Measurements from ENCODE around the gene BTLA.
"Not testable (repeated sequence)": the region's sequence is repeated elsewhere in the genome, so short reads cannot be mapped to it uniquely, and the experiment has no call there.

BTLA gene

GRCh38 chr3:112491373-112491772 is 7.9 kb downstream of the BTLA start:
- DNase-seq = no peak

DNA sequence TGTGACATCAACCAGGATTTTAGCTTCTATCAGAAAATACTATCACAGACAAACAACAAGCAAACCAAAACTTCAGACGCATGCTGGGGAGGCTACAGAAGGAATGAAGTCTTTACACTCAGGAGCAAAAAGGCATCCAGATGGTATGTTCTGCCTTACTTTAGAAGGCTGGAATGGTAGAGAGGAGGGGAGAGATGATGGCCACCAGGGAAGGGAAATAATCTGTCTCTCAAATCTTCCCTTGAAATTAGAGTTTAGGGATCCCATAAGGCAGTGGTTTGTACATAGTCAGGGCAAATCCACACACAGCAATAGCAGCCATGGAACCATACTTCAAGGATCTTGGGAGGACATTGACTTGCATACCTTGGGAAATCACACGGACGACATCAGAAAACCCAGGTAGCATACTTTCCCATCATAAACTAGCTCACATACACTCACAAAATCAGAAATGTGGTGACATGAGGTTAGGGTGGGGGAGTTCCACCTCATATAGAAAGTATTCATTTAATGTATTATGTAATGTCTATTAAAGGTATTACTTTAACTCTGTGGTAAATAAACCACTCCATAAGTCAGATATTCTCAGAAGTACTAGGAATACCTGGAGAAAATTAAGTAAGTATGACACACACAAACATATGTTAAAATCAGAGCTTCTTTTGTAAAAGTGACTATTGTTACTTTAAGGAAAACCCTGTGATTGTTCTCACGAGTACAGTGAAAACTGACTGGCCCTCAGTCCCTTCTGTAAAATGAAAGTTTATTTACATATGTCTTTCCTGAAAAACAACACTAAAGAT is 9.4 kb downstream of the BTLA start:
- no peak for DNase-seq

DNA sequence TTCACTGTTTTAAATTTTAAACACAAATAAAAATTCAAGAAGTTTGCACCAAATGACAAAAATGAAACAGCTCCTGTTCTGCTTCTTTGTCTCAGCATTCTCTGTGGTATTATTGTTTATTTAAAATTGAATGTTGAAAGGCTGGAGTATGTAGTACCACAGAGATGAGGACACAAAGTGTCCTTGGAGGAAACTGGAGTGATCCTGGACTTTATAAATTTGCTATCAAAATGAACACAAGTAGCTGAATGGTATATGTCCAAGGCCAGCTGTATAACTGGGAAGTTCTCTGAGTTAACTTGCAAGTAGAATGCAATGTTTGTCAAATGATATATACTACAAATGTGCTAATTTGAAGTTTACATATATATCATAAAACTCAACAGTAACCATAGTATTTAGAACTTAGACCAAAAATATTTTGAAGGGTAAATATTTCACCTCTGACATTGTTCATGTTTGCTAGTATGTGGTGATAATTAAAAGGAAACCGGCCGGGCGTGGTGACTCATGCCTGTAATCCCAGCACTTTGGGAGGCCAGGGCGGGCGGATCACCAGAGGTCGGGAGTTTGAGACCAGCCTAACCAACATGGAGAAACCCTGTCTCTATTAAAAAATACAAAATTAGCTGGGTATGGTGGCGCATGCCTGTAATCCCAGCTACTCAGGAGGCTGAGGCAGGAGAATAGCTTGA is 12.3 kb downstream of the BTLA start:
- no peak for DNase-seq

- DNase-seq = no peak
Observed at GRCh38 chr3:112484352-112484751, 14.9 kb downstream of the BTLA start.

GRCh38 chr3:112482675-112483074 is 16.6 kb downstream of the BTLA start:
- no peak for DNase-seq

- no peak for DNase-seq
Observed at GRCh38 chr3:112481302-112481721, 18.0 kb downstream of the BTLA start.

DNA sequence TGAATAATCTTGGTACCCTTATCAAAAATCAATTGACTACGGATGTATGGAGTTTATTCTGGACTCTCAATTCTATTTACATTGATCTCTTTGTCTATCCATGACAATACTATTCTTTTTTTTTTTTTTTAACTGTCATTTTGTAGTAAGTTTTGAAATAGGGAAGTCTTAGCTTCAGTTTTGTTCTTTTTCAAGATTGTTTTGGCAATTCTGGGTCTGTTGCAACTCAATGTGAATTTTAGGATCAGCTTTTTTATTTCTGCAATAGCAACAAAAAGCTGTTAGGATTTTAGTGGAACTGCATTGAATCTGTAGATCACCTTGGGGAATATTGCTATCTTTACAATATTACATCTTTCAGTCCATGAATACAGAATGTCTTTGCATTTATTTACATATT is 21.4 kb downstream of the BTLA start:
- no peak for DNase-seq

GRCh38 chr3:112476346-112476745 is 22.9 kb downstream of the BTLA start:
- DNase-seq = no peak

DNA sequence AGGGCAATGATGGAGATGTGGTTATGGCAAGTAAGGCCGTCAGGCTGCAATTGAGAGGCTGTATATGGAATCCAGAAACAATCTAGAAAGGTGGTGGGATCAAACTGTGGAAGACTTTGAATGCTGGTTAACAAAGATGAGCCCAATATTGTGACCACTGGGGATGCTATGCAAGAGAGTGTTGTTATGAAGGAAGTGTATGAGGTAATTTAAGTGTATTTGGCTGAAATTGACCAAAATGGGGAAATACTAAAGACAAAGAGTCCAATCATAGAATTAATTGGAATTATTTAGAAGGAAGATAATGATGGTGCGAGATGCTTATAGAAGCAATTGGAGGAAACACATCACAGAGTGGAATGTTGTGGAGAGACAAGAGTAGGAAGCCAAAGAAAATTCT is 24.5 kb downstream of the BTLA start:
- no peak for DNase-seq

DNA sequence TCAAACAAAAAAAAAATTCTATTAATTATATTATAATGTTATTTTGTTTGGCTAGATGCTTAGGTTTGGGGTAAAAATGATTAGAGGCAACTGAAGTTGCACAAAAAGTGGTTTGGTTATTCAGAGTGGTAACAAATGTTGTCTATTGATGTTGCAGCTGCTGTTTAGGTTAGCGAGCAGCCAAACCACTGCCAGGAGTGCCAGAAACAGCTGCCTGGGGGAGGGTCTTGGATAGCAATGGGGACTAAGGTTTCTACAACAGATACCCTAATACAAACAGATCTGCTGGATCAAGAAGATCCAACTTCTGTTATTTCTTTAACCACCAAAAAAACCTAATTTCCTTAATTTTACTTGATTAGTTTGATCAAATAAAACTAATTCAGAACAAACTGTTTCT is 26.6 kb downstream of the BTLA start:
- DNase-seq = no peak

GRCh38 chr3:112471596-112472325 is 27.5 kb downstream of the BTLA start:
- DNase-seq = no peak

DNA sequence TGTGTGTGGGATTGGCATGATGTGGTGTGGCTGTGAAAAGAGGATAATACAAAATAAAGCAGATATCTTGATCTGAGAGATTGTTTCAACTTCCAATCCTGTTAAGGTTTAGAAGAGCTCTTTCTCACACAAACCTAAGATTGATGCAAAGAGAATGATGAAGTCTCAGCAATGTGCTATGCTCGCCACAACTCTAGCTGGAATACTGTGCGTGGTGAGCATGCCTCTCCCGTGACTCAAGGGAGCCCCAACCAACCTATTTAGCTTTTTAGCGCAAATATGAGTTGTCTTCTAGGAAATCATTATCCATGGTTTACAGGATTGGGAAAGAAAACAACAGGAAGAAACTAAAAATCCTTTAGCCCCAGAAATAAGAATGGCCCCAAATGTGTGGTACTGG is 28.5 kb downstream of the BTLA start:
- DNase-seq = no peak

DNA sequence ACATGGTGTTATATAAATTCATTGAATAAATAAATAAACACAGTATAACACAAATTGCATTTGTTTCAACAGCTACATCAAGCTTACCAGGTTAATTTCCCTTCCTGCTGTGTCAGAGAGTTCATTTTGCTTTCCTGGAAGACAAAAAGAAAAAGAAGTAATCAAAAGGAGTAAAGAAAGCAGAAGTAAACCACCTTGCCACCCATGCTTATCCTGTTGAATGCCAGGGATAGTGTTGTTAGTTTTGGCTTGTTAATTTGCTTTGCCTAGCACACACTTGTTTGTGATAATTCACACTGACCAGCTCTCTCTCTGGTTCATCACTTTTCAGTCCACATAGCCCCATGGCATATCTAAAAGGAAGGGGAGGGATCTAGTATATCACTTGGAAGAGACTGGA is 29.6 kb downstream of the BTLA start:
- DNase-seq = no peak

- no peak for DNase-seq
Observed at GRCh38 chr3:112467539-112467938, 31.7 kb downstream of the BTLA start.

GRCh38 chr3:112466020-112466419 is 33.3 kb downstream of the BTLA start:
- DNase-seq = no peak

DNA sequence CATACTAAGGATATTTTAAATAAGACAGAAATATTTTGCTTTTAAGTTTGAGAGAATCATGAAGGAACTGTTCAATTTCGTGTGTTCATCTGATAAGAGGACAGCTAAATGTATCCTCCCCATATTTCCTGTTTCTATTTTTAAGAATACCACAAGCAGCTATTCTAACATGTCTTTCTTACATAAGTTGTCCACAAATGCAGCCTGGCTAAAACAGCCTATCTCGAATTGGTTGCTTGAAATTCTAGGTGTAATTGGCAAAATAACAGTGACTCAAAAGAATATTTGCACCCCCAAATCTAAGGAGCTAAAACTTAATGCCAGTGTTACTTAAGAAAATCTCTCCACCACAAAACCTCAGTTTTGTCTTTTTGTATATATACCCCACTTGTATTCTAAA is 35.0 kb downstream of the BTLA start:
- DNase-seq = no peak

- no peak for DNase-seq
Observed at GRCh38 chr3:112463250-112463649, 36.0 kb downstream of the BTLA start.

DNA sequence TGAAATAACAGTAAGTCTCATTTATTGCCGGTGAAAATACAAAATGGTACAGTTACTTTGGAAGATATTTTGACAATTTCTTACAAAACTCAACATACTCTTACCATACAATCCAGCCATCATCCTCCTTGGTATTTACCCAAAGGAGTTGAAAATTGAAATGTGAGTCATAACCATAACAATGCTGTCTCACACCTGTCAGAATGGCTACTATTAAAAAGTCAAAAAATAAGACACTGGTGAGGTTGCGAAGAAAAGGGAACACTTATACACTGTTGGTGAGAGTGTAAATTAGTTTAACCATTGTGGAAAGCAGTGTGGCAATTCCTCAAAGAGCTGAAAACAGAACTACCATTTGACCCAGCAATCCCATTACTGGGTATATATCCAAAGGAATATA is 37.5 kb downstream of the BTLA start:
- not testable (repeated sequence) for DNase-seq

GRCh38 chr3:112460519-112461195 is 38.6 kb downstream of the BTLA start:
- DNase-seq = no peak

DNA sequence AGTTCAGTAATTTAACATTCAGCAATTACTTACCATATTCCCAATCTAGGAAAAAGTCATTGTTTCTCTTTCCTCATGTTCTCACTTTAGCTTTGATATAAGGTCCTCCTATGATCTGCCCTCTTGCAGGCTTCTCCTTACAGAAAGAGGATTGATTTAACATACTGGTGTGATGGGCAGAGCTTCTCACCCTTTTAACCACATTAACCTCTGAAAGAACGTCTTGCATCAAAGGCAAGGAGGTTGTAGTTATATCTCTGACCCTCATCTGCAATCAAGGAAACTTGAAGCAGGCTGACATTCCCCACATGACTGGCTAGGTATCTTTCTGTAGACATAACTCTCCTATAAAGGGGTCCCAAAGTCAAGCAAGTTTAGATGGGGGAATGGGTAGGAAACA is 39.5 kb downstream of the BTLA start:
- no peak for DNase-seq

- DNase-seq = no peak
Observed at GRCh38 chr3:112456147-112456546, 43.1 kb downstream of the BTLA start.

DNA sequence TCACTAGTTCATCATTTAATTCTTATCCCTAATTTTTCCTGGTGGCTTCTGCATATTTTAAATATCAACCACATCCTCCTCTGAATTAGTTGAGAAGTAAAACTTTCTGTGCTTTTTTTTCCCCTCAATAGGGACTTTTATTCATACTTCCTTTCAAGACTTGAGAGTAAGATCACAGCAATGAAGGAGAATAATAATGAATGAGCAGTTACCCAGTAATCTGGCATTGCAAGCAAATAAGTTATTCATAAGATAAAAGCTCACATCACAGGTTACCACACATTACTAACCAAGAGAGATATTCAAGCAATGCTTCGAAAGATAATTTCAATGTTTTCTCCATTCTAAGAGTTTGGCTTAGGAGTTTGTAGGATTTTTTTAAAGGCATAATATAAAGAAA is 50.3 kb downstream of the BTLA start:
- no peak for DNase-seq

GRCh38 chr3:112446343-112446742 is 52.9 kb downstream of the BTLA start:
- DNase-seq = no peak
